ENCODE measurements around the gene SUGP2.
"Not testable (repeated sequence)": the region's sequence is repeated elsewhere in the genome, so short reads cannot be mapped to it uniquely, and the experiment has no call there.

SUGP2 gene

DNA sequence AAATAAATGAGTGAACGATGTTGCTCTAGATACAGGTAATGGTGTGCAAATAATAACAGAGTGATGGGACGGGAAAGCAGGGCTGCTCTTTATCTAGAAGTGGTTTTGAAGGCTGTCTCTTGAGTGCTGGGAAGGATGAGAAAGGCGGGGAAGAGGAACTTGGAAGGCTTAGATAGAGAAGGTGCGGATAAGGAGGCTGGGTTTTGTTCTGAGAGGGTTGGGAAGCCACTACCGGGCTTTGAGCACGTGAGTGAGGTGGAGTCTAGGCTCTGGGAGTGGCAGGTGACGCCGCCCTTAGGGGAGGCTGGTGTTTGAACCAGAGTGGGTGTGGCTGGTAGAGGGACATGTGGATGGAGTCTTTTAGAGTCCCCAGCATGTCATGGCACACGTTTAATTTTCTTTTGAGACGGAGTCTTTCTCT lies 897 bp upstream of the SUGP2 start:
- DNase-seq (ENCODE audit: low read depth in 2 of 3, low spot score in 1 of 3), result peak; percentile 61 to 72 (median 70)

DNA sequence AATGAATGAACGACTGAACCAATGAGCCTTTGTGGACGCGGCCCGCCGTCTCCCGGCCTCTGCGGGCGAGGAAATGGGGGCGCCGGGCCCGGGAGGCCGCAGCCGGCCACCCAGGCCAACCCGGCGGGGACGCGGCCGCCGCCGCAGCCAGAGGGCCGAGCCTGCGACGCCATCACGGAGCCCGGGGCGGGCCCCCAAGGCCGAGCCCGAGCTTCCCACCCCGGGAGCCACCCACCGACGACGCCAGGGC lies 216 bp downstream of the SUGP2 start:
- no peak for DNase-seq (ENCODE audit: low read depth in 2 of 3, low spot score in 1 of 3)

DNA sequence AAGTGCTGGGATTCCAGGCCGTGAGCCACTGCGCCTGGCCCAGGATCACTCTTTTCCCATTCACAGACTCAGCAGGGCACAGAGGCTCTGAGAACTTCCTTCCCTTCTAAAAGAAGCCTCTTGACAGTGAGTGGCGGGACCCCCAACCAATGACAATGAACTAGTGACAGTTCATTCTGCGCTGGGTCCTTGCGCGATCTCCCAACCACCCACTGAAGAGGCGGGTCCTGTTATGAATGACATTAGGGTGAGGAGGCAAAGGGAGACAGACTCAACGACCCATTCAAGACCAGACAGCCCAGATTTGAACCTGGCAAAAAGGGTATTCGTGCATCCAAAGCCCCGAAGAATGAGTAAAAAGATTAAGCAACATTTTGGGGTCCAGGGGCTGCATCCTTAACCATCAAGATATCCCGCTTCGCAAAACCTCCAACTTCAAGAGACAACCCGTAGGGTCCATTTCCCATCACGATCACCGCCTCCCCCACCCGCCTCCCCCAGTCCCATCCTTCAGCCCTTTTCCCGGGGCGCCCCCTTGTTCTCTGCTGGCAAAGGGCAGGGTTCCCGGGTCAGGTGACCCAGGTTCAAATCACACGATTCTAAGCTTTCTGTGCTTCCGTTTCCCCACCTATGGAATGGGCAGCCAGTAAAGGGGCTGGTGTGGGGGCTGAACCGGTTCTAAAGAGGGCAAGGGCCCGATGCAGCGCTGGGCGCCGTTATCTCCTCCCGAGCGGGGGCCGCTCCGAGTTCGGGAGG lies 719 bp downstream of the SUGP2 start:
- peak; percentile 79 to 85 (median 80) for DNase-seq (ENCODE audit: low read depth in 2 of 3, low spot score in 1 of 3)

DNA sequence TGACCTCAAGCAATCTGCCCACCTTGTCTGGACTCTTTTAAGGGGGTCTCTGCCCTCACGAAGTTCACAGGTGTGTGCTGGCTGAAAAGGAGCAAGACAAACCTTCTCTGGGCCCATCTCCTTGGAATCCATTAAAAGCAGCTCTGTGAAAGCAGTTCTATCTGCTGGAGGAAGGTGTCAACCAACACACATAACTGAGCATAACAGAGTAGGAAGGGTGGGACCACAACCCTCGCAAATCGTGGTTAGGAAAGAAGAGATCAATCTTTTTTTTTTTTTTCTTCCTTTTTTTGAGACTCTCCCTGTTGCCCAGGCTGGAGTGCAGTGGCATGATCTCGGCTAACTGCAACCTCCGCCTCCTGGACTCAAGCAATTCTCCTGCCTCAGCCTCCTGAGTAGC lies 1.4 kb downstream of the SUGP2 start:
- no peak for DNase-seq (ENCODE audit: low read depth in 2 of 3, low spot score in 1 of 3)

DNA sequence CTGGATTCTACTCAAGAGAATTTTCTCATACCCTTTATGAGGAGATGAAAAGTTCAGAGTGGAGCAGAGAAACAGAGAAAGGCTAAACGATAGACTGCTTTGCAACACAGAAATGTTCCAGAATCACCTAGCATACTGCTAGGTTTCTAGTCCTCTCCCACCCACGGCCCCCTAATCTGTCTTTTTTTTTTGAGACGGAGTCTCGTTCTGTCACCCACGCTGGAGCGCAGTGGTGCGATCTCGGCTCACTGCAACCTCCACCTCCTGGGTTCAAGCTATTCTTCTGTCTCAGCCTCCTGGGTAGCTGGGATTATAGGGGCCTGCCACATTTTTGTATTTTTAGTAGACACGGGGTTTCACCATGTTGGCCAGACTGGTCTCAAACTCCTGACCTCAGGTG lies 4.8 kb downstream of the SUGP2 start:
- no peak for DNase-seq (ENCODE audit: low read depth in 2 of 3, low spot score in 1 of 3)

DNA sequence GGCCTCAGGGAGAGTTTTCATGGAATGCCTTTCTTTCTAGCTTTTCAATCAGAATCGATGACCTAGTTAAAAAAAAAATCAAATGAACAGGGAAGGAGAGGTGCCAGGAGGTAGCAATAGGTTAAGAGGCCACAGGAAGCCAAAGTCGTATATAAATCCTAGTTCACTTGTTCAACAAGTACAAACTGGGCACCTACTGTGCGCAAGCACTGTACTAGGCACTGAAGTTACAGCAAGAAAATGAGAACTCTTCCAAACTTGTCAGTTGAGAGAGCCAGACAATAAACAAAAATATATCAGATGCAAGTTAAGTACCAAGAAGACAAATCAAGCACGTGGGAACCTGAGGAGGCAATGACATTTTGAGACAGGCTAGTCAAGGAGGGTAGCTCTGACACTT lies 6.1 kb downstream of the SUGP2 start:
- no peak for DNase-seq (ENCODE audit: low read depth in 2 of 3, low spot score in 1 of 3)

DNA sequence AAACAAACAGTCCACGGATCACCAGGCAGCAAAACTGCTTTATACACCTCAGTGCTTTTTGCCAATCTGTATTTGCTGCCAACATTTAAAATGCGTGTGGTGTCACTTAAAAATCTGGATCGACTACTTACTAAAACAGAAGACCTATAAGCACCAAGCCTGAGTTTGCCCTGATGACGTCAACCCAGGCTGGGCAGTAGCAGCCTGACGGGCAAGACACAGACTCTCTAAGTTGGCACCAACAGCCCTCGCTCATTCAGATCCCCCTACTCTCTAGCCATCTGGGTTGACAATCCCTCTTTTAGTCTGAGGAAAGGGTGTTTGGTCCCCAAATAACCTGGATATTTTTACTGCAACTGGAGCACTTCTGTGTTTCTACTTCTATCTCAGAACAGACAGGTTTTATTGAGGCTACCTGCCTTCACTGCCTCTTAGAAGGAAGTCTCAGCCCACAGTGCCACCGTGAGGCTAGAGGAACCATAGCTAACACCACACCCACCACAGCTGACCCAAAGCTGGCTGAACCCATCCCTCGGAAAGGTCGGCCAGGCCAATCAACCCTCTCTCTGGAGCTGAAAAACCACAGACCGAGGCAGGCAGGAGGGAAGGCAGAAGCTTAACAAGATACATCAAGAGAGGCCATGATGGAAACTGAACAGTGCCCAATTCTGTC lies 6.9 kb downstream of the SUGP2 start:
- no peak for DNase-seq (ENCODE audit: low read depth in 2 of 3, low spot score in 1 of 3)

DNA sequence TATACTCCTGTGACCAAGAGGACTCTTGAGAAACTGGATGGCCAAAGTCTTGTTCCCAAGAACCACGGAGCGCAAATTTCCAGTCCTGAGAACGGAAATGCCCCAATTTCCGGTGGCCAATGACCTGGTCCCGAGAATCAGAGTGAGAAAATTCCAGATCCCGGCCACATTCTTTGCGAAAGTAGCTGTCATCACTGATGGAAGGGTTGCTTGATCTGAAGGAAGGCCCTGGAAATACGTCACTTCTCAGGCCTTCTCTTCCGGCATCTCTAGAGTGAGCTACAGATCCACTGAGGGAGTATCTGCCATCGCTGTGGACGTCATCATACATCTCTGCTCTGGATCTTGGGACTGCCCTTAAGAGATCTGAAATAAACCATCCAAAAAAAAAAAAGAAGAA lies 7.5 kb downstream of the SUGP2 start:
- DNase-seq (ENCODE audit: low read depth in 2 of 3, low spot score in 1 of 3), result no peak

DNA sequence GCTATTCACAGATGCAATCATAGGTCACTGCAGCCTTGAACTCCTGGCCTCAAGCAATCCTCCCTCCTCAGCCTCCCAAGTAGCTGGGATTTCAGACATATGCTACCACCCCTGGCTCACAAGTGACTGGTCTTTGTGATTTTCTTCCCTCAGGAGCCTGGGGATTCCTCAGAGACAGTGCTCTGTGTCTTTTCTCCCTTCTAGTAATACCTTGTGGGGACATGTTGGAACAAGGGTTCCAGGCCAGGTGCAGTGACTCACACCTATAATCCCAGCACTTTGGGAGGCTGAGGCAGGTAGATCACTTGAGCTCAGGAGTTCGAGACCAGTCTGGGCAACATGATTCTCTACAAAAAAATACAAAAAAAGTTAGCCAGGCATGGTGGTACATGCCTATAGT lies 9.9 kb downstream of the SUGP2 start:
- DNase-seq (ENCODE audit: low read depth in 2 of 3, low spot score in 1 of 3), result not testable (repeated sequence)

DNA sequence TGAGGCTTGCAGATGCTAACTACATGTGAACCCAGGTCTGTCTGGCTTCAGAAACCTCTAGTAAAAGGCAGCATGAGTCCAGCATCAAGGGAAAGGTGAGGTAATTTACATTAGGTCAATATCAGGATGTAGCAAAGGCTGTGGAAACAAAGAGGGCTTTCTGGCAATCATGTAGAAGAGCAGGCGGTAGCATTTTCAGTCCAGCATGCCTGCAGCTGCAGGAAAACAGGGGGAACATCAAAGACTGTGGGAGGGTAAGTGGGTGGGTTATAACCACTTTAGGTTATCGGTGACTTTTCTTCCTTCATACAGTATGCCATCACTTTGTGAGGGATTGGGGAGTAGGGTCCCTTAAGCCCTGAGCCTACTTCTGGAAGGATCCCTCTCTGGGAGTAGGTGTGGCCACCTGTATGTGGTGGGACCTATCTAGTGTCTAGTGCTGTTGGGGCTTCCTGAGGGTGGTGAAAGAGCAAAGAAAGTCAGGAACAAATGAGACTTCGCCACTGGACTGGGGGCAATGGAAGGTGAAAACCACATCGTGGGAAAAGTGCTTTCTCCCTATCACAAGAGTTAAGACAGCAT lies 10.8 kb downstream of the SUGP2 start:
- DNase-seq (ENCODE audit: low read depth in 2 of 3, low spot score in 1 of 3), result no peak

DNA sequence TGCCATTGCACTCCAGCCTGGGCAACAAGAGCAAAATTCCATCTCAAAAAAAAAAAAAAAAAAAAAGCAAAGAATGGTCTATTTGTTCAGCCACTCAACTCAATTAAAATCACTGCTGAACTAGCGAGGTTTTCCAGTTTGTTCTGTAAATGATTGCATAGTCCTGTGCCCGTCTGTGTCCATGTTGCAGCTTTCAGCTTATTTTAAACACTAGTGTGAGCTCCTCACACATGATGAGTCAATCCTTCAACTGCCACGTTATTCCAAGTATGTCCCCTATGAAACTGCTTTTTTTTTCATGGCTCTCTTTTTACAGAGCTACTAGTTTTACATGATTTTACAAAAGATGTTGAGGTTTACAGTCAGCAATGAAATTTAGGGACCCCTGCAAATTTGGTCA lies 12.2 kb downstream of the SUGP2 start:
- DNase-seq (ENCODE audit: low read depth in 2 of 3, low spot score in 1 of 3), result no peak

DNA sequence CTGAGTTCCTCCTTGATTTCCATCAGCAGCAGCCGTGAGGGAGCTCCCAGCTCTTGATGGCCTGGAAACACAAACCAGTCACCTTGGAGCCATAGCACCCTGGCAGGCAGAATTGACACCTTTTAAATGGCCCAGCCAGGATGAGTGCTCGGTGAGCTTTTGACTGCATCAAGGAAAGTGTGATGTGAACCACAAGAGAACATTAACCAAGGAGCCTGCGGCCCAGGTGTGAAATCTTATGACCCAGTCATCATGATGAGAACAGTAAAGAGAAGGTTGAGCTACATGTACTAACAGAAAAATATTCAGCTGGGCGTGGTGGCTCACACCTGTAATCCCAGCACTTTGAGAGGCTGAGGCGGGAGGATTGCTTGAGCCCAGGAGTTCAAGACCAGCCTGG lies 22.8 kb downstream of the SUGP2 start:
- DNase-seq (ENCODE audit: low read depth in 2 of 3, low spot score in 1 of 3), result no peak

DNA sequence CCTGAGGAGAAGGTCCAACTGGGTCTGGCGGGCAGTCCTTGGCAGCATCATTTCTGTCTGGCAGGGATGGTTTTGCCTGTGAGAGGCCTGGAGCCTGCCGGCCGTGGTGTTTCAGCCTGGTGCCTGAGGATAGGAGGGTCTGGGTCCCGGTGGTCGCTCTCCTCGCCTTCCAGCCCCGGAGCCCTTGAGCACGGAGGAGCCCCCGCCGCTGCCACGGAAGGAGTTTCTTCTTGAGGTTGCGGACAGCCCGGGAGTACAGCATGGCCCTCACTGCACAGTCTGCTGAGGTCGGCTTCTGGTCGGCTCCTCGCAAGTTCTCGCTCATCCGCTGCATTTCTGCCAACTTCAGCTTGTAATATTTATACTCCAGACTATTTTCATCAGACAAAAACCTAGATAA lies 23.4 kb downstream of the SUGP2 start:
- DNase-seq (ENCODE audit: low read depth in 2 of 3, low spot score in 1 of 3), result no peak

DNA sequence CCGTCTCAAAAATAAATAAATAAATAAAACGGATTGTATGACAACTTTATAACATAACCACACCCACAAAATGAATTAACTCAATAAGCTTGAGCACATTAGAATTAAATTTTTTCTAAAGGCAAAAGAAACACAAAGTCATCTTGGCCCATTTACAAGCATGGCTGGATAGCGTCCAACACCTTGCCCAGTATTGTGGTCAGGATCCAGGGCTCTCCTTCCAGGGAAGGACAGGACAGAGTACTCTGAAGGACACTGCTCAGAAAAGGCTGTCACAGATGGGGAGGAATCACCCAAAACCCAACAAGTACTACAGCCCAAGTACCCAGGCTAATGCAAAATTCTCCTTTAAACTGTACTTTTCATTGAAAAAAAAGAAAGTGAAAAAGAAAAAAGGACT lies 27.1 kb downstream of the SUGP2 start:
- DNase-seq (ENCODE audit: low read depth in 2 of 3, low spot score in 1 of 3), result no peak

DNA sequence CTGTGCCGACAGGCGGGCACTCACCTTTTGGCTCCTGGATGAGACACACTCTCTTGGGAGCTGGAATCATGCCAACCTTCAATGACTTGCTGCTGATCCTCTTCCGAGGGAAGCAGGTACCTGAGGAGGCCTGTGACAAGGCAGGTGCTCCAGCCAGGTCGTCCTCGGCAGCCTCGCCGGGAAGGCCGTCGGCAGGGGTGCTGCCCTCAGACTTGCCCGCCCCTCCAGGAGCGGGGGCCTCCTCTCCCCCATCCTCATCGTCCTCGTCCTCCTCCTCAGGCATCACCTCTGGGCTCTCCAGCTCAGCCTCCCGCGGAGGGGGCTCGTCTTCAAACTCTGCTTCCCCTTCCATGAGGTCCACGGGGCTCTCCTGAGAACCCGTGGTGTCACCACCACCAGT lies 29.2 kb downstream of the SUGP2 start:
- no peak for DNase-seq (ENCODE audit: low read depth in 2 of 3, low spot score in 1 of 3)

DNA sequence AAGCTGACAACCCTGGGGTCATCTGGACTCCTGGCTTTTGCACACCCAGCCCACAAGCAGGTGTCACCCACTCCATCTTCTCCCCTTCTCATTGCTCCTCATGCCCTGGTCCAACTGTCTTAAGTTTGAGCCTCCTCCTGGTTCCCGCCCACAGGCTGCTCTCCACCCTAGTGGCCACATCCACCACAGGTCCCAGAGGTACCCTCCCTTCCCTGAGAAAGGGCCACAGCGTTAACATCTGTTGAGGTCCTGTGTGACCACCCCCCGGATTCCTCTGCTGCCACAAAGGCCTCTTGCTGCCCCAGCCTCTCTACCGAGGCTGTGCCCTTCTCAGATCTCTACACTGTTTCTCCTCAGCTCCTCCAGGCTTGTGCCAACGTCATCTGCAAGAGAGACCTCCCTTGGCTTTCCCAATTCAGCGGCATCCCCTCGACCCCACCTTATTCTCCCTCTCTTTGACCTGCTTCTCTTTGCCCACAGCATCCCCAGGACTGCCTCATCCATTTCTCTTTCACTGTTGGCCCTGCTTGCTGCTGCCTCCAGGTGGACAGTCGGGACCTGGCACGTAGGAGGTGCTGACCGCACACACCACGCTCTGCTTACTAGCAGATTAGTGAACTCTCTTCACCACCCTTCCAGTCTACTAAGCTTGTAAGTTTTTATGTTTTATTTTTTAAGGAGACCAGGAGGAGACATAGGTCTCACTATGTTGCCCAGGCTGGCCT lies 33.3 kb downstream of the SUGP2 start:
- no peak for DNase-seq (ENCODE audit: low read depth in 2 of 3, low spot score in 1 of 3)

DNA sequence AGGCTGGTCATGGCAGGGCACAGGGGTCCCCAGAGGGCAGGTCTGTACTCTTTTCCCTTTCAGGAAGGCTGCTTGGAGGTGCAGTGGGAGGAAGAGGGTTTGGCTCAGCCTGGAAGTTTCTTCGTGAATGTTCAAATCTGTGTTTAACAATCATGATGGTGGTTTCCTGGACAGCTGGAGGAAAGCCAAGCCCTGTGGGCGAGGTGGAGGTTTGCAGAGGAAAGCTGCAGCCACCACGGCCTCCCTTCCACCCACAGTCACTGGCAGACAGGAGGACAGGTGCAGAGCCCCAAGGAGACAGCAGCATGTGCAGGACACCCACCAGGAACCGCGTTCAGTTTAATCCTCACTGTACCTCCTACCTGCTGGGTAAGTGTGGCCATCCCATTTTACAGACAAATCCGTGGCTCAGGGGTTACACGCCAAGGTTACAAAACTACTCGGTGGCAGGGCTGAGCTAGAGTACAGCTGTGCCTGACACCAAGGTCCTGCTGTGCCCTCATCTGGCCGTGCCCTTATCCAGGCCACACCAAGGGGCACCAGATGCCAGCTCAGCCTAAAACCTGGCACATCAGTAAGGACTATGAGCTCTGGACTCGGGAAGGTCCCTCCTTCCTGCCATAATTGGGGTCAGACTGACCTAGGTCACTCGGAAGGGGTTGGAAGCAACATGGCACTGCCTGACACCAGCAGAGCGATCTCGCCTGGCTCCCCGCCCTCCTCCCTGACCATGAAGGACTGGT lies 34.1 kb downstream of the SUGP2 start:
- no peak for DNase-seq (ENCODE audit: low read depth in 2 of 3, low spot score in 1 of 3)

DNA sequence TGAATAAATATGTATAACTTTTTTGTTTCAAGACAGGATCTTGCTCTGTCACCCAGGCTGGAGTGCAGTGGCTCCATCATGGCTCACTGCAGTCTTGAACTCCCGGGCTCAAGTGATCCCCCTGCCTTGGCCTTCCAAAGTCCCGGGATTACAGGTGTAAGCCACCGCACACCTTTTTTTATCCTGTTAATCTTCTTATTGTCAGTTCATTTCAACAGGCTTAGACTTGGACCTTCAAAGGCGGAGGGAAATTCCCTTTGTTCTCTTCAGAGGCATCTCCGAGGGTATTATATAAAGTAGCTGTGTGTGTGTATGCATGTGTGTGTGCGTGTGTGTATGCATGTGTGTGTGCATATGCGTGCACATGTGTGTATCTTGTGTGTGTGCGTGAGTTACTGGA lies 35.0 kb downstream of the SUGP2 start:
- DNase-seq (ENCODE audit: low read depth in 2 of 3, low spot score in 1 of 3), result no peak

DNA sequence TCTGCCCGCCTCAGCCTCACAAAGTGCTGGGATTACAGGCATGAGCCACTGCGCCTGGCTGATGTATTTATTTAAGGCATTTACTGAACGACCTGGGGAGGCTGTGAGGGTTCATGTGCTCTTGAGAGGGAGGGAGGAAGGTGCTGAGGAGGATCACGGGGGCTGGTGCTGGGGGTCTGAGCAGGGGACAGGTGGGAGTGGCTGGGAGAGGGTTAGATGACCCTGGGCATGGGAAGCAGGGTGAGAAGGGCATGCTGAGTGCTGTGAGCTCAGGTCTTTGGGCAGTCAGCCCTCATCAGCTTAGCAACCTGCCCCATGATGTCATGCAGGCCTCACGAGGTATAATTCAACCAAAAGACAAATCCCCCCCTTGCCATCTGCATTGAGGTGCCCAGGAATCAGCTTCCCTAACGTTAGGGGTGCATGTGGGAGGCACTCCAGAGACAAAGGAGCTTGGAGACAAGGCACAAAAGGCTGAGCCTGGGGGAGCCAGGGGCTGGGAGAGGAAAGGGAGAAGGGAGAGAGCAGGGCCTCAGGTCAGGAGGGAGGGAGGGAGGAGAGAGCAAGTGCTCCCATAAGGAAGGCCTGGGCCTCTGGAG lies 36.4 kb downstream of the SUGP2 start:
- no peak for DNase-seq (ENCODE audit: low read depth in 2 of 3, low spot score in 1 of 3)

DNA sequence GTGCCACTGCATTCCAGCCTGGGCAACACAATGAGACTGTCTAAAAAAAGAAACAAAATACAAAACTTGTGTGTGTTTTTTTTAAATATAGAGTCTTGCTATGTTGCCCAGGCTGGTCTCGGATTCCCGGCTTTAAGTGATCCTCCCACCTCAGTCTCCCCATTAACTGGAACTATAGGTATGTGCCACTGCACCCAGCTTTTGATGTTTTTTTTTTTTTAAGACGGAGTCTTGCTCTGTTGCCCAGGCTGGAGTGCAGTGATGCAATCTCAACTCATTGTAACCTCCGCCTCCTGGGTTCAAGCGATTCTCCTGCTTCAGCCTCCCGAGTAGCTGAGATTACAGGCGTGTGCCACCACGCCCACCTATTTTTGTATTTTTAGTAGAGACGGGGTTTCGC lies 37.0 kb downstream of the SUGP2 start:
- DNase-seq (ENCODE audit: low read depth in 2 of 3, low spot score in 1 of 3), result no peak

DNA sequence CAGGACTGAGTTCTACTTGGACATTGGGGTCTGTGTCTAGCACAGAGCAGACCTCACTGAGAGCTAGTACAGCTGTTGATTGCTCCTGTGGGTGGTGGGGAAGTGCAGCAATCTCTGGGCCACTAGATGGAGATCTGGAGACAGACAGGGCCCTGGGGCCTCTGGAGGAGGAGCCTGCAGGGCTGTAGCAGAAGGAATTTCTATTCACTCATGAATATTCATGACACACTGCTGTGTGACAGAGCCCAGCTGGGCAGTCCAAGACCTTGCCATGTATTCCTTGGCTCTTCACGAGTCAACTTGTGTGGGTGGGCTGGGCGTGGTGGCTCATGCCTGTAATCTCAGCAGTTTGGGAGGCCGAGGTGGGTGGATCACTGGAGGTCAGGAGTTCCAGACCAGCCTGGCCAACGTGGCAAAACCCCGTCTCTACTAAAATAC lies 37.5 kb downstream of the SUGP2 start:
- DNase-seq (ENCODE audit: low read depth in 2 of 3, low spot score in 1 of 3), result no peak
